Nephron progenitor cell (in vitro differentiated cells): ENCODE results near the gene CAD.
"Not testable (repeated sequence)": the region's sequence is repeated elsewhere in the genome, so short reads cannot be mapped to it uniquely, and the experiment has no call there.

Experiments used
- DNase-seq: peaks from one replicate; pipeline ENCODE4 v3.0.0; 2021
- H3K27ac Mint-ChIP-seq: 2 replicates; pipeline ENCODE4 v1.8.0; 2021; ENCODE audit warnings: mild to moderate bottlenecking, moderate library complexity, mixed read lengths
- H3K27me3 Mint-ChIP-seq: 2 replicates; pipeline ENCODE4 v1.8.0; 2021; ENCODE audit warnings: mild to moderate bottlenecking, low read depth, mixed read lengths; ENCODE audit not compliant: poor library complexity
- H3K36me3 Mint-ChIP-seq: 2 replicates; pipeline ENCODE4 v1.8.0; 2021; ENCODE audit warnings: low read depth, mixed read lengths
- H3K4me1 Mint-ChIP-seq: 2 replicates; pipeline ENCODE4 v1.8.0; 2021; ENCODE audit warnings: mixed read lengths
- H3K4me3 Mint-ChIP-seq: 2 replicates; pipeline ENCODE4 v1.8.0; 2021; ENCODE audit warnings: mild to moderate bottlenecking, moderate library complexity, mixed read lengths
- H3K9me3 Mint-ChIP-seq: 2 replicates; pipeline ENCODE4 v1.8.0; 2021; ENCODE audit warnings: mild to moderate bottlenecking, moderate library complexity, mixed read lengths
- TF ChIP-seq, protein P1 (sequence below): fragments of 200-600 bp; sonication (generic); IDR thresholded peaks from 2 replicates; pipeline ENCODE4 v1.5.0; 2021; ENCODE audit warnings: antibody characterized with exemption

Gene CAD

DNA sequence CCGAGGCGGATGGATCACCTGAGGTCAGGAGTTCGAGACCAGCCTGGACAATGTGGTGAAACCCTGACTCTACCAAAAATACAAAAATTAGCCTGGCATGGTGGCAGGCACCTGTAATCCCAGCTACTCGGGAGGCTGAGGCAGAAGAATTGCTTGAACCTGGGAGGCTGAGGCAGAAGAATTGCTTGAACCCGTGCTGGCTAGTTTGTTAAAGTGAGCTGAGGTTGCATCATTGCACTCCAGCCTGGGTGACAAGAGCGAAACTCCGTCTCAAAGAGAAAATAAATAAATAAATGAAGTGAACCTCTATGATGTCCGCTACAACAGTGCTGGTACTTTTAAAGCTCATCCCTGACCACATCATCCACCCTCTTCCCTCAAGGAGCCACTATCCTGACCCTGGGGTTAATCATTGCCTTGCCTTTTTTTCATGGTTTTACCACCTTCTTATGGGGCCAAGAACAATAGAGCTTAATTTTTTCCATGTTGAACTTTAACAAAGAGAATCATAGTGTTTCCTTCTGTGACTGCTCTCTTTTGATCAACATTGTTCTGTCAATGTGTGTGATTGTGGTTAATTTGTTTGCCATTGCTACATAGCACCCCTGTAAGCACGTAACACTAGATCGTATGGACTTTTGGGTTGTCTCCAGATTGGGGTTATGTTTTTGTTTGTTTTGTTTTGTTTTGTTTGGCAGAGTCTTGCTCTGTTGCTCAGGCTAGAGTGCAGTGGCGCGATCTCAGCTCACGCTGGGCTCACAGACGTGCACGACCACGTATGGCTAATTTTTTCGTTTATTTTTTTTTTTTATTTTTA, 22.4 kb upstream of the CAD start:
- H3K4me3 Mint-ChIP-seq, result no peak overlapping the region
- peaks cover 5% of the 10 kb centered on the region for H3K4me1 Mint-ChIP-seq
- TF ChIP-seq, protein P1, sequence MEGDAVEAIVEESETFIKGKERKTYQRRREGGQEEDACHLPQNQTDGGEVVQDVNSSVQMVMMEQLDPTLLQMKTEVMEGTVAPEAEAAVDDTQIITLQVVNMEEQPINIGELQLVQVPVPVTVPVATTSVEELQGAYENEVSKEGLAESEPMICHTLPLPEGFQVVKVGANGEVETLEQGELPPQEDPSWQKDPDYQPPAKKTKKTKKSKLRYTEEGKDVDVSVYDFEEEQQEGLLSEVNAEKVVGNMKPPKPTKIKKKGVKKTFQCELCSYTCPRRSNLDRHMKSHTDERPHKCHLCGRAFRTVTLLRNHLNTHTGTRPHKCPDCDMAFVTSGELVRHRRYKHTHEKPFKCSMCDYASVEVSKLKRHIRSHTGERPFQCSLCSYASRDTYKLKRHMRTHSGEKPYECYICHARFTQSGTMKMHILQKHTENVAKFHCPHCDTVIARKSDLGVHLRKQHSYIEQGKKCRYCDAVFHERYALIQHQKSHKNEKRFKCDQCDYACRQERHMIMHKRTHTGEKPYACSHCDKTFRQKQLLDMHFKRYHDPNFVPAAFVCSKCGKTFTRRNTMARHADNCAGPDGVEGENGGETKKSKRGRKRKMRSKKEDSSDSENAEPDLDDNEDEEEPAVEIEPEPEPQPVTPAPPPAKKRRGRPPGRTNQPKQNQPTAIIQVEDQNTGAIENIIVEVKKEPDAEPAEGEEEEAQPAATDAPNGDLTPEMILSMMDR, result no peak
- peaks cover 6% of the 10 kb centered on the region for H3K27me3 Mint-ChIP-seq
- no peaks in the 10 kb centered on the region for H3K36me3 Mint-ChIP-seq
- no peak for DNase-seq
- H3K27ac Mint-ChIP-seq, result no peak overlapping the region
- H3K9me3 Mint-ChIP-seq, result peaks cover 5% of the 10 kb centered on the region

DNA sequence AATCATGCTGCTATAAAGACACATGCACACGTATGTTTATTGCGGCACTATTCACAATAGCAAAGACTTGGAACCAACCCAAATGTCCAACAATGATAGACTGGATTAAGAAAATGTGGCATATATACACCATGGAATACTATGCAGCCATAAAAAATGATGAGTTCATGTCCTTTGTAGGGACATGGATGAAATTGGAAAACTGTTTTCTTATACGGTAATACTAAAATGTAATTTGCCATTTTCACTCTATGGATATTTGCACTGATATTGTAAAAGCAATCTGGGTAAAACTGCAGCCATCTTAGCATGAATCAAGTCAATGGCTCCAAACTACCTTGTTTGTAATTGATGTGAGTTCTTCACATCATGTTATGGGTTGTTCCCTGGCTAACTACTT, 21.4 kb upstream of the CAD start:
- H3K4me1 Mint-ChIP-seq, H3K27me3 Mint-ChIP-seq, H3K36me3 Mint-ChIP-seq, H3K27ac Mint-ChIP-seq, H3K4me3 Mint-ChIP-seq, DNase-seq, H3K9me3 Mint-ChIP-seq: not testable (repeated sequence)

DNA sequence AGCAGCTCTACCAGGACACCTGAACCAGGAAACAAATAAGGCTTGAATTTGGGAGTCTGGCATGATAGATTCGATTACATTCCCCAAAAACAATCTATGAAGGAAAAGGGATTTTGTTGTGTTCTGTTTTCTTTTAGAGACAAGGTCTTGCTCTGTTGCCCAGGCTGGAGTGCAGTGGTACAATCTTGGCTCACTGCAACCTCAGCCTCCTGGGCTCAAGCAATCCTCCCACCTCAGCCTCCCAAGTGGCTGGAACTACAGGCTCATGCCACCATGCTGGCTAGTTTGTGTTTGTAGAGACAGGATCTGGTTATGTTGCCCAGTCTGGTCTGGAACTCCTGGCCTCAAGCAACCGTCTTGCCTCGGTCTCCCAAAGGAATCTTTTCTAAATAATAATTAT, 19.1 kb upstream of the CAD start:
- not testable (repeated sequence) for DNase-seq, H3K27me3 Mint-ChIP-seq, H3K4me3 Mint-ChIP-seq, H3K4me1 Mint-ChIP-seq, H3K27ac Mint-ChIP-seq, H3K9me3 Mint-ChIP-seq
- H3K36me3 Mint-ChIP-seq, result peaks cover 12% of the 10 kb centered on the region

DNA sequence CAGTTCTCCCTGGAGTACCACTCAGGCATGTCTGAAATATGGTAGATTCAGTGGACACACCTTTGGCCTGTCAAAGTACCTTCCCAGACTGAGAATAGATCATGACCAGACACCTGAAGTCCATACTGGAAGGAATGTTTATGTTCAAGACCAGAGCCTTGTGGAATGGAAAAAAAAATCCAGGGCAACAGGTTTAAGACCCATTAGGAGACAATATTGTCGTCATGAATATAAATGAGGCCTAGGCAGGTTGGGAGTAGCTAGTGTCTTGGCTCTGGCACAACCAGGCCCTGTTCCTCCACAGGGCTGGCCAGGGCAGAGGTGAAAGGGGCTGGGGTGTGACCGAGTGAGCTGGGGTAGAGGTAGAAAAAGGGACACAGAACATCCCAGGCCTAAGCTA, 18.5 kb upstream of the CAD start:
- Mint-ChIP-seq H3K4me3 (no peak overlapping the region), H3K36me3 (peaks cover 18% of the 10 kb centered on the region), H3K4me1 (peaks cover 5% of the 10 kb centered on the region), H3K9me3 (no peaks in the 10 kb centered on the region), H3K27ac (peak overlapping the region; percentile 85), H3K27me3 (peaks cover 6% of the 10 kb centered on the region)
- DNase-seq, result no peak
- TF ChIP-seq, protein P1, result no peak

DNA sequence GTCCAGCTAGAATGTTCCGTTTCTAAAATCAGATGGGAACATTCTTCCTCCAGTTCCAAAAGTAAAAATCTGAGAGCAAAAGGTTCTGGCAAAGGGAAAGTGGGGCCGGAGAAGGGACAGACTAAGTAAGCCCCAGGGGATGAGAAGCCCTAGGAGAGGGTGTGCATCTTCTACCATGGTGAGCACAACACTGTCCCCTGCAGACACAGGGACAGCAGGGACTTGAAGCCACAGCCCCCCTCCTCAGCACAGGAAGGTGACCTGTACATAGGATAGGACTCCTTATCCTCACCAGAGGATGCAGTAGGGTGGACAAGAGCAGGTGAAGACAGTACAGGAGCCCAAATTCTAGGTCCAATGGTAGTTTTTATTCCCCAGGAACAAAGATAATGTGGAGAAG, 17.9 kb upstream of the CAD start:
- Mint-ChIP-seq H3K27ac (peak overlapping the region; percentile 85), H3K9me3 (no peaks in the 10 kb centered on the region), H3K27me3 (no peaks in the 10 kb centered on the region), H3K36me3 (peaks cover 18% of the 10 kb centered on the region), H3K4me1 (peaks cover 5% of the 10 kb centered on the region), H3K4me3 (no peak overlapping the region)
- no peak for DNase-seq
- TF ChIP-seq, protein P1, result no peak

DNA sequence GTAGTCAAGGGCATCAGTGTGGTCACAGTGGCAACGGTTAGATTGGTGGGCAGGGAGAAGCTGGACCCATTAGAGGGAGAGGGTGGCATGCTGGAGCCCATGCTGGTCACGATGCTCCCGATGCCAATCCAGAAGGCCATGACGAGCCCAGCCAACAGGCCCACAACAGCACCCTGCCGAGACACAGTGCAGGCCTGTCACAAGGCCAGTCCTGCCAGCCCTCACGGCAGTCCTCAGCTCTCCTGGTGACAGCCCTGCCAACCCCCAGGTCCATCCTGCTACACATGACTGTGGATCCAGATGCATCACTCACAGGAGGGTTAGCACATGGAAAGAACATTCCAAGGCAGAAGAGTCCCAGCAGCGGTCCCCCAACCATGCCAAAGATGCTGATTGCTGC, 15.5 kb upstream of the CAD start:
- Mint-ChIP-seq H3K36me3 (peaks cover 39% of the 10 kb centered on the region), H3K27ac (no peak overlapping the region), H3K4me1 (no peaks in the 10 kb centered on the region), H3K4me3 (no peak overlapping the region), H3K9me3 (no peaks in the 10 kb centered on the region), H3K27me3 (no peaks in the 10 kb centered on the region)
- no peak for DNase-seq
- TF ChIP-seq, protein P1, result no peak

DNA sequence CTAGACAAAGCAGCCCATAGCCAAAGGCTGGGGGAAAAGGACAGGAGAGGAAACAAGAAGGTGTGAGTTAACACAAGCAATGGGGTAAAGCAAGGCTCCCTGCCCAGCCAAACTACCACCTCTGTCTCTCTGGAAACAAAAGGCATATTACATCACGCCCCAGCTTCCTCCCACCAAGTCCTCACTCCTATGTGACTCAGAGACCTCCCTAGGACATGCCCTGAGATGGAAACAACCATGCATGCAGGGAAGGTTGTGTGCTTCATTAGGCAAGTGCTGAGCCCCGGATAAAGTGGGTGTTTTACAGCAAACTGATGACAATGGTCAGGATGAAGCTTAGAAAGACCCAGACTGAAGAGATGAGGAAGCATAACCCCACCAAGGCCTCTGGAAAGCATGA, 14.3 kb upstream of the CAD start:
- no peaks in the 10 kb centered on the region for H3K9me3 Mint-ChIP-seq
- no peaks in the 10 kb centered on the region for H3K27me3 Mint-ChIP-seq
- no peak overlapping the region for H3K4me3 Mint-ChIP-seq
- peaks cover under 1% of the 10 kb centered on the region for H3K4me1 Mint-ChIP-seq
- no peak for DNase-seq
- peak overlapping the region; percentile 18 for H3K27ac Mint-ChIP-seq
- TF ChIP-seq, protein P1, result no peak
- peaks cover 48% of the 10 kb centered on the region for H3K36me3 Mint-ChIP-seq
